PC-9 (cell line): ENCODE data around the gene NEIL3.

Experiments
- CTCF ChIP-seq: fragments of 200-600 bp; sonication (generic); conservative IDR thresholded peaks from 2 replicates; pipeline ENCODE4 v1.6.1; 2017; ENCODE audit warnings: mixed run types, antibody characterized with exemption, mild to moderate bottlenecking, moderate library complexity
- EZH2 ChIP-seq: fragments of 200-600 bp; sonication (generic); IDR thresholded peaks from 2 replicates; pipeline ENCODE4 v1.8.0; 2017; ENCODE audit warnings: antibody characterized with exemption, low read depth

- TF ChIP-seq CTCF = no peak
- no peak for TF ChIP-seq EZH2
Measured at GRCh38 chr4:177290780-177291179, 18.9 kb upstream of the NEIL3 start.
